CD4-positive, alpha-beta T cell treated with Interleukin-4 for 4 hours (primary cell): ENCODE measurements around the gene GRHL1.

Source experiments
- DNase-seq: peaks from one replicate; pipeline ENCODE4 v3.0.0-alpha.2; 2020

The GRHL1 gene

GRCh38 chr2:9949239-9949991, 2.1 kb upstream of the GRHL1 start:
- no peak for DNase-seq

GRCh38 chr2:9949992-9950520, 1.4 kb upstream of the GRHL1 start:
- DNase-seq, result no peak

DNA sequence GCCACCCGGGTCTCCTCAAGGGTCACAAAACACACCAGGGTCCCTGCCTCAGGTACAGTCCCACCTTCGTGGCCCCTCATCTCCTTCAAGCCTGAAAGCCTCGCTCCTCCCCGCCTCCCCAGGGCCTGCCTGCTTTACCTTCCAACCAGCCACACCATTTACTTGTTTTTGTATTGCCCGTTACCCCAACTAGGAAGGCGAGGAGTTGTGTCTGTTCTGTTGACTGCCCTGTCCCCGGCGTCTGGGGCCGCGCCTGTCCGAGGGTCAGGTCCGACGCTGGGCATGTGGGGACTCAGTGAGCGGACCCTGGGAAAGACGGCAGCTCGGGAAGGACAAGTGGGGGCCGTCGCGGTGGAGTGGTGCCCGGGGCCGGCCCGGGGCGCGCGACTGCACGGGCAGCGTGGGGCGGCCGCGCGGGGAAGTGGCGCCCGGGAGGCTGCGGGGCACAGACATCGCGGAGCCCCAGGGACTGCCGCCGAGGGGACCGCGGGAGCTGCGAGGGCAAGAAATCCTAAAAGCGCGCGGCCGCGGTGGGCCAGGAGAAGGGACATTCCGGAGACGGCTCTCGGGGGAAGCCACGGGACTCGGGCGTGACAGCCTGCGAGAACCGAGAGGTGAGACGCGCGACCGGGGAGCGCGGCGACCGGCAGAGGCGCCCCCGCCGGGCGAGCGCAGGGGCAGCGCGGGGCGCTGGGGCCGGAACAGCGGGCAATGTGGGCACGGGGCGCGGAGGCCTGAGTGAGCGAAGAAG, 797 bp upstream of the GRHL1 start:
- no peak for DNase-seq

GRCh38 chr2:9951272-9951521, 296 bp upstream of the GRHL1 start:
- DNase-seq, result no peak

DNA sequence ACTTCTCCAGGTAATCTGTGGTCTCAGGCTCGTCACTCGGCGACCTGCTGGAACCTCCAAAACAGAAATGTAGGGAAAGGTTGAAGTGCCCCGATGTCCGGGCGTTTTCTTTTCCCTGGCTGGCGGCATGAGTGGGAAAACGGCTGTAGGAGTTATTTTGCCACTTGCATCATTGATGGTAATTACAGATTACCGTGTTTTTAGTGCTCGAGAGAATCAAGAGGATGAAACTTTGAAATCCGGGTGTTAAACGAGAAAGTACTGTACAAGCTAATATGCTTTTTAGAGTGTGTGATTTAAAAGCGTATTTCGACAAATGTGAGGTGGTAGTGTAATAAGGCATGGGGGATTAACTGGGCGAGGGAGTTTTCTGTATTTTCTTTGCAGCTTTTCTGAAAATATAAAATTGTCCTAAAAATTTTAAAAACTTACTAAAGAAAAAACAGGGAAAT, 819 bp downstream of the GRHL1 start:
- DNase-seq, result no peak

- no peak for DNase-seq
Observed at GRCh38 chr2:9952856-9953503, 1.5 kb downstream of the GRHL1 start.

- DNase-seq, result no peak
Observed at GRCh38 chr2:9954136-9954535, 2.6 kb downstream of the GRHL1 start.

GRCh38 chr2:9958057-9958456, 6.6 kb downstream of the GRHL1 start:
- no peak for DNase-seq

- DNase-seq, result no peak
Observed at GRCh38 chr2:9959262-9959661, 7.8 kb downstream of the GRHL1 start.

DNA sequence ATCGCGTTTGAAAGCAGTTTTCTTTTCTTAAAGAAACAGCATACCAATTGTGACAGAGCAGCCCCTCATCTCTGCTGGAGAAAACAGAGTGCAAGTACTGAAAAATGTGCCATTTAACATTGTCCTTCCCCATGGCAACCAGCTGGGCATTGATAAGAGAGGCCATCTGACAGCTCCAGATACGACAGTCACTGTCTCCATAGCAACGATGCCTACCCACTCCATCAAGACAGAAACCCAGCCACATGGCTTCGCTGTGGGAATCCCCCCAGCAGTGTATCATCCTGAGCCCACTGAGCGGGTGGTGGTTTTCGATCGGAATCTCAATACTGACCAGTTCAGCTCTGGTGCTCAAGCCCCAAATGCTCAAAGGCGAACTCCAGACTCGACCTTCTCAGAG, 9.5 kb downstream of the GRHL1 start:
- no peak for DNase-seq

DNA sequence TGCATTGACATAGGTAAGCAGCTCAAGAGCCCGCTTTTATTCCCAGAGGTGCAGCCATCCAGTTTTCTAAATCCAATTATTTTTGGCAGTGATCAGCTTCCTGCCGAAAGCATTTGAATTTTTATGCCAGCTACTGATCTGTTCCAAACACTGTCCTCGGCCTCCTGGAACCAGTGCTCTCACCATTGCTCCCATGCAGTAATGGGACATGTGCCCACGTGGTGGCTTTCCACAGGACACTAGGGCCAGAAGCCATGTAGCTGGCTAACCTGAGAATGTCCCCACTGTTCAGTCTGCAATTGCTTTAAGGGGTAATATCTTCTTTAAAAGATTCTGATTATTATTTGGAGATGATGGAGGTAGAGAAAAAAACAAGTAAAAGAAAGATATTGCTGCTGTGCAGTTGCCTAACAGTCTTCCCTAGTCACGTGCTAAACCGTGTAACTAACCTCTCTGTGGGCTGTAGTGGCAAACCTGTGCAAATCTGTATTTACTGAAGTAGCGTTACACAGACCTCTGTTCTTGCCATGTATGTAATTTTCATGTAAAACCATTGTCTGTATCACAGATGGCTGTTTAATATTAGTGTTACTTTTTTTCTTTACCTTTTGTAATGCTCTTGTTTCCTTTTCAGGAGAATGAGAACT, 13.0 kb downstream of the GRHL1 start:
- DNase-seq, result no peak

DNA sequence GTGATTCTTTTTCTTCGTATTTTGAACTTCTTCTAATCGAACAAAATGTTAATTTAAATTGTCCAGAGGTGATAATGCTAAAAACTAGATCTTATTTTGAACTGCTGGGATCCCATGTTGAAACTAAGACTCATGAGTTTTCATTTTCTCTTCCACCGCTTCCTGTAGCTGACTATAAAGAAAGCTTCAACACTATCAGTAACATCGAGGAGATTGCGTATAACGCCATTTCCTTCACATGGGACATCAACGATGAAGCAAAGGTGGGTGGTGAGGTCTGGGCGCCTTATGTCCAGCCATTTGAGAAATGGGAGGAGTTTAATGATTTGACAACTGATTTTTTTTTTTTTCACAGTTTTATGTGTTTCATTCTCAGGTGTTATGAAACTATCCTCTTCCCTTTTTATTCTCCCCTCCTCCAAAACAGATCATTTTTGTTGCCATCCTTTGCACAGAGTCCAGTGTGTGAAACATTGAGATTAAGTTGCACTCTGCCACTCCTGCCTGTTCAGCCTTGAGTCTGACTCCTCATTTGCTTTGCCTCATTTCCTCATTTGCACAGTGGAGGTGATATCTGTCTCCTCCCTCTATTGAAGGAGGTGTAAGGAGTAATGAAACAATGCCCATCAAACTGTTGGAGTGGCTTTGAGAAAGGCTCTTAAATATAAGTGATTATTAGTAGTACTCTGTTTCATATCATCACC, 13.8 kb downstream of the GRHL1 start:
- DNase-seq, result no peak

GRCh38 chr2:9966491-9967022, 15.1 kb downstream of the GRHL1 start:
- no peak for DNase-seq

GRCh38 chr2:9967053-9967775, 15.7 kb downstream of the GRHL1 start:
- DNase-seq, result no peak

DNA sequence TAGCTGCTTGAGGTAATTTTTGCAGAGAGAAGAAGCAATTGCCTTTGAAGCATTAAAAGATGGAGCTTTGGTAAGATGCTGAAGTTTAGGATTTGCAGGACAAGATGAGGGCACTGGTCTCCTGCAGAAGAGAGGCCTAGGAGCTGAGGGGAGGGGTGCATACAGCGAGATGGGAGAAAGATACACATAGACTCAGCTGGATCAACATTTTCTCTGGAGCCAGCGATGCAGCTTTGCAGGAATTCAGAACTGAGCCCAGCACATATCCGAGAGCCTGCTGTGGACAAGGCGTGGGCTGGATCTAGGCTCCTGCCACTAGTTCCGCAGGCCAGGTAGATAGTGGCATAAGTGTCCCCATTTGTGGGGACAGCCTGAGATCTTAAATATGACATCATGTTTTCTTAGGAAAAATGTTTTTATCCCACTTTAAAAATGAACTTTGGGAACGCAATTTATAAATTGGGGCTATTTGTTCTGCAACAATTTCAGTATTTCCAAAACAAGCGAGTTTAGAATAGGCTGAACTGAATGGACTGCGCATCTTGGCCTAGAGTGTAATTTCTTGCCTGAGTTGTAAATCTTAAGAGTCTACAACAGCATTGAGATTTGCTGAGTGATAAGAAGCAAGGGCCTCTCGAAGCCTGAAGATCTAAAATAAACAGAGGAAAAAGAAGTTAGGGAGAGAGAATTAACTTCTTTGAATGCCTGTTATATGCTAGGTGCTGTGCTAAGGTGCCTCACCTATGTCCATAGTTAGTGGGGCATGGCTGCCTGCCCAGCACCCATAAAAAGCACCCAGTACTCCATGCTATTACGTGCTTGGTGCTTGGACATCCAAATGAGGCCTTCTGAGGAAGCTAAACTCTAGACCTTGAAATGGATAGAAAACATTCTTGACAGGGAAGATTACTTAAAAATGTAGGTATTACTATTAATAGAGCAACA, 17.3 kb downstream of the GRHL1 start:
- DNase-seq, result no peak

DNA sequence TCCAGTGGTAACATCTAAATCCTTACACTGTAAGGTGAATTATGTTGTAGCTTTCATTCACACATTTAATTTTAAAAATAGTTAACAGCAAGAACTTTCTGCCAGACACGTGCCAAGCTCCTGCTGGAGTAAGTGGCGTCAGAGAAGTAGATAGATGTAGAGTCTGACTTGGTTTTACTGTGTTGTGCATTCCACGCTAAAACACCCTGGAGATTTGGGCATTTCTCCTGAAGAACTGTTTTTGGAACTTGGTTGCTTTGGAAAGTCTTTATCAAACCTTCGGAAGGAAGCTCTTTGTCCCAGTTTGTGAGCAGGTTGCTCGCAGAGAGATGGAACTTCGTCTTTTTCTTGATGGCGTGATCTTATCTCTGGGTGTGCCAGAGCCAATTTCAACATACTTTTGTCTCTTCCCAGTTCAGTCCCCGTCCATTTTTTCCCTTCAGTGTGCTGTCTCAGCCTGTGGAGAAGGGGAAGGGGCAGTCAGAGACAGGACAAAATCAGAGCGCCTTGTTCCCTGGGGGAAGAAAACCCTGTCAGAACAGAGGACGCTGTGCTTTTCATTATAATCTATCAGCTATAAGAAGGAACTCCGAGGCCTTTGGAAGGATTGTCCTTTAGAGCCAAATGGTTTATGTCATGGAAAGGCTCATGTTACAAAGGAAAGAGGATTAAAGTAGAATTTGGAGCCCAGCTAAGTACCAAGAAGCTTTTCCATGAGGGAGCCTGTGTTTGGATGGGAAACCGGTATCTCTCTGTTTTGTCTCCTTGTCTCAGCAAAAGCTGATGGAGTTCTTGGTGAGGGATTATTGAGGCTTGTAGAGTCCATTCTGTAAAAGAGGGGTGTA, 18.9 kb downstream of the GRHL1 start:
- no peak for DNase-seq

- DNase-seq, result no peak
Observed at GRCh38 chr2:9971105-9971818, 19.8 kb downstream of the GRHL1 start.

DNA sequence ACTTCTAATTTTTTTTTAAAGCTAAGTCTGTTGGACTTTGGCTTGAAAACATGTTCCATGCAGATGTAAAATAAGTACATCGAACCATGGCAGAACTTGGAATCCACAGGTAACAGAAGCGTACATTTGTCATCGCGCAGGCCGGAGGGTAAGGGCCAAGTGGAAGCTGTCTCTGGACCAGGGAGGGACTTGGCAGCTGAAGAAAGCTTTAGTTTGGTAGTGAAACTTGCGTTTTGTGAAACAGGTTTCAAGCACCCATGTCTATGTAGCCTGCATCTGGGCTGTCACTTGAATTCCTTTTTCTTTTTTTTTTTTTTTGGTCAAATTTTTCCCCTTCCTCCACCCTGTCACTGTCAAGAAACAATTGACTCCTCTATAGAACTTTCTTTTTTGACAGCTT, 20.4 kb downstream of the GRHL1 start:
- no peak for DNase-seq
